IMR-90 (cell line): ENCODE results near the gene HDHD5. TPM values are rescaled to one million over a fixed set of nuclear protein-coding genes. Genes with fewer than 3 reads are reported as not detected.

Experiments used
- ATAC-seq: fragments of 200-7000 bp; cut with Tn5 transposase; 2 replicates; pipeline ENCODE4 v1.9.1; 2020; ENCODE audit warnings: low read depth, mild to moderate bottlenecking, moderate library complexity
- BruUV-seq: library from RNA; stranded (reverse); fragments of 400-500 nt; replicated peaks from 2 replicates; lab custom pipeline; 2021; lab: Mats Ljungman, UMichigan
- CTCF ChIA-PET: fragments of 300-600 bp; formaldehyde crosslinking; extraction: SDS; loops from one replicate; lab custom pipeline; 2021; ENCODE audit warnings: antibody characterized with exemption; lab: Yijun Ruan, JAX
- POLR2A ChIA-PET: fragments of 300-600 bp; sonication (Branson Sonifier 250); formaldehyde crosslinking; loops from one replicate; lab custom pipeline; 2022; ENCODE audit warnings: antibody characterized with exemption; ENCODE audit not compliant: unreplicated experiment; lab: Charles Lee
- DNase-seq: peaks from one replicate; pipeline ENCODE4 v3.0.0; 2013
- H2AFZ ChIP-seq: replicated peaks from 2 replicates; pipeline ENCODE3; 2013; ENCODE audit warnings: low read length, mild to moderate bottlenecking; ENCODE audit not compliant: poor library complexity
- H2AK5ac ChIP-seq: 2 replicates; pipeline ENCODE4 v1.6.1; 2013; ENCODE audit warnings: low read depth, low read length, inconsistent platforms
- H2AK9ac ChIP-seq: replicated peaks from 2 replicates; pipeline ENCODE3; 2013; ENCODE audit warnings: mild to moderate bottlenecking, low read depth, low read length, moderate library complexity; ENCODE audit not compliant: poor library complexity
- H2BK120ac ChIP-seq: 2 replicates; pipeline ENCODE4 v1.6.1; 2013; ENCODE audit warnings: low read depth, low read length, inconsistent platforms
- H2BK15ac ChIP-seq: 3 replicates; pipeline ENCODE4 v1.6.1; 2013; ENCODE audit warnings: low read depth, low read length, inconsistent platforms
- H2BK20ac ChIP-seq: 2 replicates; pipeline ENCODE4 v1.6.1; 2013; ENCODE audit warnings: low read depth, mild to moderate bottlenecking, inconsistent platforms, low read length, moderate library complexity
- H2BK5ac ChIP-seq: 2 replicates; pipeline ENCODE4 v1.6.1; 2013; ENCODE audit warnings: mild to moderate bottlenecking, low read depth, low read length, inconsistent platforms; ENCODE audit not compliant: poor library complexity, severe bottlenecking
- H3K14ac ChIP-seq: replicated peaks from 2 replicates; pipeline ENCODE4 v1.6.1; 2013; ENCODE audit warnings: low read depth, low read length, inconsistent platforms
- H3K18ac ChIP-seq: 2 replicates; pipeline ENCODE4 v1.6.1; 2013; ENCODE audit warnings: low read depth, low read length, control low read depth
- H3K23ac ChIP-seq: 2 replicates; pipeline ENCODE4 v1.6.1; 2013; ENCODE audit warnings: low read depth, low read length, inconsistent platforms
- H3K27ac ChIP-seq: 2 replicates; pipeline ENCODE4 v1.5.1; 2013; ENCODE audit warnings: mild to moderate bottlenecking, control low read depth, low read length; ENCODE audit not compliant: insufficient read depth
- H3K27me3 ChIP-seq: 2 replicates; pipeline ENCODE4 v1.6.1; 2013; ENCODE audit warnings: low read length; ENCODE audit not compliant: control insufficient read depth, insufficient read depth
- H3K36me3 ChIP-seq: 2 replicates; pipeline ENCODE4 v1.6.1; 2013; ENCODE audit warnings: low read length, mixed read lengths; ENCODE audit not compliant: control insufficient read depth, insufficient read depth
- H3K4ac ChIP-seq: 2 replicates; pipeline ENCODE4 v1.6.1; 2013; ENCODE audit warnings: low read depth, low read length, inconsistent platforms
- H3K4me1 ChIP-seq: 2 replicates; pipeline ENCODE4 v1.6.1; 2013; ENCODE audit warnings: low read length, mixed read lengths; ENCODE audit not compliant: control insufficient read depth, insufficient read depth
- H3K4me2 ChIP-seq: 2 replicates; pipeline ENCODE4 v1.6.1; 2013; ENCODE audit warnings: low read depth, mild to moderate bottlenecking, control low read depth, low read length, moderate library complexity
- H3K4me3 ChIP-seq: 2 replicates; pipeline ENCODE4 v1.5.1; 2013; ENCODE audit warnings: low read depth, mild to moderate bottlenecking, control low read depth, low read length, moderate library complexity; ENCODE audit not compliant: insufficient read depth
- H3K56ac ChIP-seq: 2 replicates; pipeline ENCODE4 v1.6.1; 2013; ENCODE audit warnings: low read length, inconsistent platforms; ENCODE audit not compliant: insufficient read depth; ENCODE audit errors: extremely low read depth
- H3K79me1 ChIP-seq, 2 experiments: 2 replicates each; pipeline ENCODE4 v1.6.1; 2013; ENCODE audit warnings: low read length in 2 of 2, inconsistent platforms in 1 of 2, low read depth in 1 of 2
- H3K9ac ChIP-seq: 2 replicates; pipeline ENCODE4 v1.6.1; 2013; ENCODE audit warnings: low read depth, low read length, control low read depth
- H3K9me1 ChIP-seq: 2 replicates; pipeline ENCODE4 v1.6.1; 2013; ENCODE audit warnings: low read length, inconsistent platforms; ENCODE audit not compliant: insufficient read depth
- H3K9me3 ChIP-seq: 2 replicates; pipeline ENCODE4 v1.6.1; 2013; ENCODE audit warnings: low read length; ENCODE audit not compliant: control insufficient read depth, insufficient read depth
- H4K20me1 ChIP-seq: 2 replicates; pipeline ENCODE4 v1.6.1; 2013; ENCODE audit warnings: low read length, inconsistent platforms; ENCODE audit not compliant: insufficient read depth
- H4K5ac ChIP-seq: 2 replicates; pipeline ENCODE4 v1.6.1; 2013; ENCODE audit warnings: mild to moderate bottlenecking, low read depth, low read length, control low read depth
- H4K8ac ChIP-seq, 2 experiments: 2 replicates each; pipeline ENCODE4 v1.6.1; 2013; ENCODE audit warnings: low read depth in 2 of 2, low read length in 2 of 2, control low read depth in 1 of 2, inconsistent platforms in 1 of 2
- H4K91ac ChIP-seq: 2 replicates; pipeline ENCODE4 v1.6.1; 2013; ENCODE audit warnings: low read depth, low read length, inconsistent platforms; ENCODE audit not compliant: insufficient read depth
- BHLHE40 ChIP-seq: fragments of 150-350 bp; IDR thresholded peaks from 2 replicates; pipeline ENCODE4 v1.6.1; 2016; ENCODE audit warnings: mild to moderate bottlenecking, low read depth, low read length
- CEBPB ChIP-seq: IDR thresholded peaks from 2 replicates; pipeline ENCODE4 v1.6.1; 2012; ENCODE audit warnings: low read depth, low read length, improper control_type of control experiment
- CHD1 ChIP-seq: IDR thresholded peaks from 2 replicates; pipeline ENCODE4 v1.6.1; 2012; ENCODE audit warnings: low read depth, low read length, improper control_type of control experiment
- CTCF ChIP-seq: conservative IDR thresholded peaks from 2 replicates; pipeline ENCODE4 v1.5.1; 2012; ENCODE audit warnings: mild to moderate bottlenecking, low read depth, low read length, improper control_type of control experiment
- ELK1 ChIP-seq: fragments of 150-350 bp; IDR thresholded peaks from 2 replicates; pipeline ENCODE4 v1.6.1; 2016; ENCODE audit warnings: low read depth, mild to moderate bottlenecking, low read length, moderate library complexity, borderline replicate concordance
- FOS ChIP-seq: fragments of 150-350 bp; IDR thresholded peaks from 2 replicates; pipeline ENCODE4 v1.6.1; 2016; ENCODE audit warnings: low read depth, low read length
- MAFK ChIP-seq: IDR thresholded peaks from 2 replicates; pipeline ENCODE4 v1.6.1; 2012; ENCODE audit warnings: low read depth, low read length, improper control_type of control experiment
- MAZ ChIP-seq: IDR thresholded peaks from 2 replicates; pipeline ENCODE4 v1.6.1; 2012; ENCODE audit warnings: low read depth, mild to moderate bottlenecking, low read length, improper control_type of control experiment, moderate library complexity, borderline replicate concordance
- MXI1 ChIP-seq: IDR thresholded peaks from 2 replicates; pipeline ENCODE4 v1.6.1; 2012; ENCODE audit warnings: low read depth, mild to moderate bottlenecking, low read length, moderate library complexity, borderline replicate concordance
- NFE2L2 ChIP-seq: fragments of 150-350 bp; IDR thresholded peaks from 2 replicates; pipeline ENCODE4 v1.6.1; 2016; ENCODE audit warnings: low read depth, mild to moderate bottlenecking, low read length
- POLR2A ChIP-seq: IDR thresholded peaks from 2 replicates; pipeline ENCODE4 v1.6.1; 2012; ENCODE audit warnings: mild to moderate bottlenecking, low read depth, low read length
- RAD21 ChIP-seq: IDR thresholded peaks from 2 replicates; pipeline ENCODE4 v1.6.1; 2012; ENCODE audit warnings: low read length, improper control_type of control experiment
- RCOR1 ChIP-seq: IDR thresholded peaks from 2 replicates; pipeline ENCODE4 v1.6.1; 2012; ENCODE audit warnings: mild to moderate bottlenecking, low read length, improper control_type of control experiment; ENCODE audit not compliant: insufficient replicate concordance
- RFX5 ChIP-seq: IDR thresholded peaks from 2 replicates; pipeline ENCODE4 v1.8.0; 2012; ENCODE audit warnings: low read depth, mild to moderate bottlenecking, low read length, moderate library complexity
- SMC3 ChIP-seq: fragments of 150-350 bp; IDR thresholded peaks from 2 replicates; pipeline ENCODE4 v1.6.1; 2016; ENCODE audit warnings: low read depth, mild to moderate bottlenecking, antibody characterized with exemption, low read length, moderate library complexity
- WGBS, 2 experiments: methylation state at CpG; one replicate each; pipeline versions ENCODE4 v1.1.5 to v1.1.7; 2013; ENCODE audit warnings: missing lambda C conversion rate in 2 of 2; ENCODE audit not compliant: insufficient read length in 1 of 2; ENCODE audit errors: extremely low coverage in 2 of 2; 5-methylcytosine and 5-hydroxymethylcytosine counted together
- dilution Hi-C: fragments of 300-500 bp; cut with HindIII; formaldehyde crosslinking; loops from one replicate; pipeline ENCODE4 v1.14.3; 2018; ENCODE audit warnings: low sequenced_read_pairs; ENCODE audit not compliant: unreplicated experiment
- in situ Hi-C: fragments of 300-500 bp; cut with MboI; formaldehyde crosslinking; loops from 3 replicates; pipeline ENCODE4 v1.14.3; 2019; ENCODE audit warnings: low sequenced_read_pairs, inconsistent platforms, mixed read lengths
- intact Hi-C: fragments of 100-400 bp; cut with micrococcal nuclease; formaldehyde crosslinking; loops from 2 replicates; pipeline ENCODE4 v1.10.0; 2022
- polyA plus RNA-seq, 3 experiments: library from polyadenylated mRNA; depleted of rRNA; stranded (reverse); fragments of >200 nt; gene quantifications; 2 replicates each; pipeline ENCODE4 v1.2.3, GENCODE V29; 2012; ENCODE audit warnings: low replicate concordance in 1 of 3
- total RNA-seq: library from RNA; depleted of rRNA; stranded (reverse); fragments of >200 nt; gene quantifications from 2 replicates; pipeline ENCODE4 v1.2.3, GENCODE V29; 2012
- TF ChIP-seq, protein P1 (sequence below): fragments of 150-350 bp; IDR thresholded peaks from 2 replicates; pipeline ENCODE4 v1.6.1; 2017; ENCODE audit warnings: mild to moderate bottlenecking, antibody characterized with exemption, low read length, low read depth

HDHD5 gene
- total and polyA plus RNA-seq, 2 of the 4 experiments (the other 2 are of a cell fraction), result 31.9 to 37.5 TPM

DNA sequence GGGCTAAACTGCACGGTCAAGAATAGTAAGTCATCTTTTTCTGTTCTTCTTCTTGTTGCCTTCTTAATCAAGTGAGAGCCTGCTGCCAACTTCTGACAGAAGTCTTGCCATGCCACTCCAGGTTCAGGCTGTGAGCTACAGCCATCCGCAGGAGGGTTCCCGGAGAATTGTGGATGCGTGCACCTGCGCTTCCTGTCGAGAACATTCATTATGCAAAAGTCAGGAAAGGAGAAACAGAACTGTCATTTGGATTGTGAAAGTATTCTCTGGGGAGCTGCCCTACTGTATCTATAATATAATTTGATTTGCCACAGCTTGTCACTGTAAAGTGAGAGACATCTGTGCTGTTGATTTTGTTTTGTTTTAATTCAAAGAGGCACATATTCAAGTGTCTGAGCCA is 62.0 kb downstream of the HDHD5 start:
- no peak overlapping the region for H3K9ac ChIP-seq
- peaks cover 34% of the 10 kb centered on the region for H3K36me3 ChIP-seq
- H2AFZ ChIP-seq, result no peak overlapping the region
- no peak for ATAC-seq
- H4K8ac ChIP-seq, result no peak overlapping the region
- H3K14ac ChIP-seq, result no peak overlapping the region
- H2BK5ac ChIP-seq, result no peak overlapping the region
- no peak overlapping the region for H2AK5ac ChIP-seq
- no peak overlapping the region for H2BK120ac ChIP-seq
- H3K27ac ChIP-seq, result no peak overlapping the region
- H4K5ac ChIP-seq, result no peak overlapping the region
- H3K9me3 ChIP-seq, result no peaks in the 10 kb centered on the region
- no peak for TF ChIP-seq ELK1
- no peak for TF ChIP-seq CHD1
- TF ChIP-seq CEBPB, result no peak
- TF ChIP-seq SMC3, result no peak
- no peak for TF ChIP-seq MAFK
- no peak for TF ChIP-seq CTCF
- TF ChIP-seq, protein P1, sequence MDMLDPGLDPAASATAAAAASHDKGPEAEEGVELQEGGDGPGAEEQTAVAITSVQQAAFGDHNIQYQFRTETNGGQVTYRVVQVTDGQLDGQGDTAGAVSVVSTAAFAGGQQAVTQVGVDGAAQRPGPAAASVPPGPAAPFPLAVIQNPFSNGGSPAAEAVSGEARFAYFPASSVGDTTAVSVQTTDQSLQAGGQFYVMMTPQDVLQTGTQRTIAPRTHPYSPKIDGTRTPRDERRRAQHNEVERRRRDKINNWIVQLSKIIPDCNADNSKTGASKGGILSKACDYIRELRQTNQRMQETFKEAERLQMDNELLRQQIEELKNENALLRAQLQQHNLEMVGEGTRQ, result no peak
- no peak for TF ChIP-seq FOS
- no peak for TF ChIP-seq RFX5
- TF ChIP-seq MAZ, result no peak
- TF ChIP-seq RCOR1, result no peak
- TF ChIP-seq MXI1, result no peak
- no peak for TF ChIP-seq NFE2L2
- no peak for TF ChIP-seq POLR2A
- no peak for TF ChIP-seq BHLHE40
- TF ChIP-seq RAD21, result no peak
- dilution Hi-C loops (no loop called here), intact Hi-C loops (no loop called here), in situ Hi-C loops (loop anchor here (25.0 kb wide), 1 partner anchor 715 kb away; no protein-coding TSS in a partner anchor)
- no peak overlapping the region for H3K56ac ChIP-seq
- H4K91ac ChIP-seq, result no peak overlapping the region
- ChIA-PET CTCF (interaction anchor here (0.7 kb wide), 1 partner anchor 415 kb away, joined by 3 read pairs; no protein-coding TSS in a partner anchor), POLR2A (no interaction called here)
- no peak overlapping the region for H2BK15ac ChIP-seq
- peaks cover 30% of the 10 kb centered on the region for H4K20me1 ChIP-seq
- no peaks in the 10 kb centered on the region for H3K27me3 ChIP-seq
- no peak overlapping the region for H3K4me3 ChIP-seq
- H2BK20ac ChIP-seq, result no peak overlapping the region
- no peak overlapping the region for H3K18ac ChIP-seq
- no peak overlapping the region for H3K4me2 ChIP-seq
- peaks cover 19 to 33% of the 10 kb centered on the region in 2 experiments for H3K79me1 ChIP-seq
- H3K4me1 ChIP-seq, result no peaks in the 10 kb centered on the region; the same call in 1 of the 2 replicates
- no peak for DNase-seq
- 100% methylated on average over 1 of the region's 6 CpGs; no CpG with 5 or more reads in 1 of the 2 experiments for WGBS, 2 experiments
- no peak overlapping the region for H3K4ac ChIP-seq
- peaks cover 5% of the 10 kb centered on the region; the same call in 1 of the 2 replicates for H3K9me1 ChIP-seq
- no TSS peak for BruUV-seq
- H2AK9ac ChIP-seq, result no peak overlapping the region
- H3K23ac ChIP-seq, result no peak overlapping the region
